Endothelial cell of umbilical vein (primary cell): ENCODE results near the gene SYCP2. TPM values are rescaled to one million over a fixed set of nuclear protein-coding genes. Genes with fewer than 3 reads are reported as not detected.

Experiments
- BruUV-seq: library from RNA; stranded (reverse); fragments of 400-500 nt; replicated peaks from 2 replicates; lab custom pipeline; 2021; lab: Mats Ljungman, UMichigan
- CTCF ChIA-PET: fragments of 300-600, 350-600 bp; sonication (Branson Sonifier 250); formaldehyde crosslinking; loops from one replicate; lab custom pipeline; 2021; ENCODE audit warnings: antibody characterized with exemption, inconsistent platforms; lab: Charles Lee
- POLR2A ChIA-PET: fragments of 300-600, 350-600 bp; sonication (Branson Sonifier 250); formaldehyde crosslinking; loops from one replicate; lab custom pipeline; 2021; ENCODE audit warnings: antibody characterized with exemption, inconsistent platforms; lab: Charles Lee
- DNase-seq: peaks from one replicate; pipeline ENCODE4 v3.0.0-alpha.2; 2011; ENCODE audit warnings: low read depth, low spot score
- FAIRE-seq: peaks from 2 replicates; lab custom pipeline; 2011; peaks lifted over from hg19 to GRCh38; lab: Jason Lieb, UNC
- H2AFZ ChIP-seq: 2 replicates; pipeline ENCODE4 v1.6.0; 2012; ENCODE audit warnings: low read depth, low read length, control low read depth, inconsistent platforms
- H3K27ac ChIP-seq: 2 replicates; pipeline ENCODE4 v1.5.1; 2011; ENCODE audit warnings: low read depth, mild to moderate bottlenecking, control low read depth, low read length, moderate library complexity; ENCODE audit not compliant: insufficient read depth
- H3K27me3 ChIP-seq, 2 experiments: 2 replicates each; pipeline versions ENCODE4 v1.6.0 to v1.6.1; 2011; ENCODE audit warnings: low read length in 2 of 2, mixed read lengths in 1 of 2; ENCODE audit not compliant: control insufficient read depth in 2 of 2, insufficient read depth in 2 of 2
- H3K36me3 ChIP-seq, 2 experiments: 2 replicates in 1 of 2; 3 replicates in 1 of 2; pipeline ENCODE4 v1.5.1; 2011; ENCODE audit warnings: low read length in 2 of 2, mild to moderate bottlenecking in 1 of 2, moderate library complexity in 1 of 2; ENCODE audit not compliant: control insufficient read depth in 2 of 2, insufficient read depth in 2 of 2; ENCODE audit errors: extremely low read depth in 1 of 2
- H3K4me1 ChIP-seq: 3 replicates; pipeline ENCODE4 v1.5.1; 2011; ENCODE audit warnings: mild to moderate bottlenecking, low read length; ENCODE audit not compliant: control insufficient read depth, insufficient read depth; ENCODE audit errors: extremely low read depth
- H3K4me2 ChIP-seq: 2 replicates; pipeline ENCODE4 v1.6.1; 2011; ENCODE audit warnings: low read length, control low read depth, mixed read lengths; ENCODE audit not compliant: insufficient read depth
- H3K4me3 ChIP-seq, 3 experiments: fragments of 200-600 bp in 1 of 3; sonication (generic), shearing (Covaris generic) in 1 of 3; replicated peaks in 1 of 3; 2 replicates each; pipeline ENCODE4 v1.5.1; 2011 to 2016; ENCODE audit warnings: control low read depth in 3 of 3, low read length in 3 of 3, mild to moderate bottlenecking in 2 of 3, inconsistent platforms in 1 of 3, low read depth in 1 of 3, moderate library complexity in 1 of 3; ENCODE audit not compliant: insufficient read depth in 1 of 3
- H3K79me2 ChIP-seq: 2 replicates; pipeline ENCODE4 v1.6.0; 2012; ENCODE audit warnings: low read length, inconsistent platforms; ENCODE audit not compliant: control insufficient read depth, insufficient read depth
- H3K9ac ChIP-seq: replicated peaks from 2 replicates; pipeline ENCODE3; 2011; ENCODE audit warnings: low read length, control low read depth; ENCODE audit not compliant: insufficient read depth; ENCODE audit errors: extremely low read depth
- H3K9me1 ChIP-seq: replicated peaks from 3 replicates; pipeline ENCODE4 v1.6.0; 2011; ENCODE audit warnings: mild to moderate bottlenecking, low read length; ENCODE audit not compliant: control insufficient read depth, insufficient read depth; ENCODE audit errors: extremely low read depth
- H3K9me3 ChIP-seq: replicated peaks from 2 replicates; pipeline ENCODE4 v1.5.1; 2012; ENCODE audit warnings: low read length, inconsistent platforms; ENCODE audit not compliant: control insufficient read depth, insufficient read depth
- H4K20me1 ChIP-seq: replicated peaks from 2 replicates; pipeline ENCODE3; 2011; ENCODE audit warnings: mild to moderate bottlenecking, low read length; ENCODE audit not compliant: control insufficient read depth, insufficient read depth; ENCODE audit errors: extremely low read depth
- CTCF ChIP-seq, 2 donors: IDR thresholded peaks; 1 replicate in 1 of 2; 2 replicates in 1 of 2; pipeline ENCODE4 v1.5.1; 2011; ENCODE audit warnings: low read length in 2 of 2, mild to moderate bottlenecking in 2 of 2, moderate library complexity in 2 of 2, control low read depth in 1 of 2, inconsistent platforms in 1 of 2, low read depth in 1 of 2; ENCODE audit not compliant: insufficient read depth in 1 of 2; ENCODE audit errors: extremely low read depth in 1 of 2
- EZH2 ChIP-seq: IDR thresholded peaks from 2 replicates; pipeline ENCODE4 v1.6.1; 2012; ENCODE audit warnings: borderline replicate concordance, low read depth, mild to moderate bottlenecking, moderate library complexity, low read length, inconsistent platforms; ENCODE audit not compliant: severe bottlenecking
- FOS ChIP-seq: IDR thresholded peaks from 2 replicates; pipeline ENCODE4 v1.6.1; 2011; ENCODE audit warnings: mild to moderate bottlenecking, low read length, moderate library complexity, borderline replicate concordance; ENCODE audit not compliant: insufficient read depth
- JUN ChIP-seq: IDR thresholded peaks from 2 replicates; pipeline ENCODE4 v1.6.1; 2011; ENCODE audit warnings: borderline replicate concordance, low read depth; ENCODE audit not compliant: insufficient read length, insufficient read depth
- MAX ChIP-seq: IDR thresholded peaks from 2 replicates; pipeline ENCODE4 v1.6.1; 2011; ENCODE audit not compliant: insufficient read depth, insufficient read length
- MYC ChIP-seq: IDR thresholded peaks from one replicate; pipeline ENCODE4 v1.6.1; 2011; ENCODE audit warnings: mild to moderate bottlenecking, low read depth, low read length
- POLR2A ChIP-seq: IDR thresholded peaks from 2 replicates; pipeline ENCODE4 v1.6.1; 2012; ENCODE audit warnings: low read depth, mild to moderate bottlenecking, control low read depth, low read length
- POLR2AphosphoS5 ChIP-seq: IDR thresholded peaks from 2 replicates; pipeline ENCODE4 v1.6.1; 2012; ENCODE audit warnings: low read depth, mild to moderate bottlenecking, control low read depth, low read length, moderate library complexity; ENCODE audit not compliant: insufficient read depth
- dilution Hi-C: fragments of 300-500 bp; cut with MboI; formaldehyde crosslinking; loops from one replicate; pipeline ENCODE4 v1.15.0; 2019; ENCODE audit warnings: low sequenced_read_pairs; ENCODE audit not compliant: extremely low pct_ligation_motif_present
- intact Hi-C: fragments of 100-400 bp; cut with micrococcal nuclease; formaldehyde crosslinking; loops from one replicate; pipeline ENCODE4 v1.10.0; 2022
- polyA plus RNA-seq, 4 experiments: library from polyadenylated mRNA; depleted of rRNA in 3 of 4; stranded (reverse) in 3 of 4; unstranded in 1 of 4; fragments of >200 nt; gene quantifications; 2 replicates each; pipeline versions ENCODE4 v1.2.1 to v1.2.3, GENCODE V29; 2011 to 2012; ENCODE audit warnings: missing spikeins in 1 of 4
- total RNA-seq: library from RNA; stranded (reverse); gene quantifications from 2 replicates; pipeline ENCODE4 v1.2.3, GENCODE V29; 2021

Gene SYCP2
- total and polyA plus RNA-seq, 2 donors (not counting 3 experiments of a cell fraction or from before 2014, with no cell fraction given), result 0.07 to 0.35 TPM

GRCh38 chr20:59814840-59815340 lies 118.5 kb downstream of the SYCP2 start:
- Histone ChIP-seq H3K27ac (no peak overlapping the region), H3K79me2 (no peaks in the 10 kb centered on the region), H3K4me1 (no peaks in the 10 kb centered on the region), H4K20me1 (no peaks in the 10 kb centered on the region), H2AFZ (no peak overlapping the region), H3K36me3 (no peaks in the 10 kb centered on the region), H3K9me3 (no peaks in the 10 kb centered on the region), H3K4me3 (no peak overlapping the region), H3K4me2 (no peak overlapping the region), H3K9me1 (no peaks in the 10 kb centered on the region), H3K27me3 (no peaks in the 10 kb centered on the region), H3K9ac (no peak overlapping the region)
- no peak for TF ChIP-seq POLR2AphosphoS5
- no peak for TF ChIP-seq MYC
- TF ChIP-seq CTCF (IDR thresholded peaks at IDR 0.05; ENCODE audit: extremely low read depth in 1 of 2, insufficient read depth in 1 of 2, low read depth in 1 of 2, low read length in 2 of 2), result no peak
- no peak for TF ChIP-seq MAX
- TF ChIP-seq FOS, result no peak
- TF ChIP-seq EZH2, result no peak
- no peak for TF ChIP-seq JUN
- no peak for TF ChIP-seq POLR2A
- BruUV-seq, result no TSS peak
- no peak for DNase-seq
- intact Hi-C loops (no loop called here), dilution Hi-C loops (no loop called here)
- CTCF ChIA-PET, result no interaction called here
- POLR2A ChIA-PET, result no interaction called here
- FAIRE-seq, result no peak
